NOMO-1 treated with dmso at 0.1 percent for 144 hours (cell line): Measurements from ENCODE around the gene MAP4K3.

Experiments used
- DNase-seq: peaks from one replicate; lab custom pipeline; 2025; ENCODE audit not compliant: unreplicated experiment; lab: John Stamatoyannopoulos, UW

MAP4K3 gene

GRCh38 chr2:39202639-39203369, 234.3 kb downstream of the MAP4K3 start:
- DNase-seq, result no peak
